IMR-90 (cell line): ENCODE measurements around the gene ISG15. TPM values are rescaled to one million over a fixed set of nuclear protein-coding genes. Genes with fewer than 3 reads are reported as not detected.
"Not testable (repeated sequence)": the region's sequence is repeated elsewhere in the genome, so short reads cannot be mapped to it uniquely, and the experiment has no call there.

Experiments
- ATAC-seq: fragments of 200-7000 bp; cut with Tn5 transposase; 2 replicates; pipeline ENCODE4 v1.9.1; 2020; ENCODE audit warnings: low read depth, mild to moderate bottlenecking, moderate library complexity
- BruUV-seq: library from RNA; stranded (reverse); fragments of 400-500 nt; replicated peaks from 2 replicates; lab custom pipeline; 2021; lab: Mats Ljungman, UMichigan
- CTCF ChIA-PET: fragments of 300-600 bp; formaldehyde crosslinking; extraction: SDS; loops from one replicate; lab custom pipeline; 2021; ENCODE audit warnings: antibody characterized with exemption; lab: Yijun Ruan, JAX
- POLR2A ChIA-PET: fragments of 300-600 bp; sonication (Branson Sonifier 250); formaldehyde crosslinking; loops from one replicate; lab custom pipeline; 2022; ENCODE audit warnings: antibody characterized with exemption; ENCODE audit not compliant: unreplicated experiment; lab: Charles Lee
- DNase-seq: peaks from one replicate; pipeline ENCODE4 v3.0.0; 2013
- H2AFZ ChIP-seq: replicated peaks from 2 replicates; pipeline ENCODE3; 2013; ENCODE audit warnings: low read length, mild to moderate bottlenecking; ENCODE audit not compliant: poor library complexity
- H2AK5ac ChIP-seq: 2 replicates; pipeline ENCODE4 v1.6.1; 2013; ENCODE audit warnings: low read depth, low read length, inconsistent platforms
- H2AK9ac ChIP-seq: replicated peaks from 2 replicates; pipeline ENCODE3; 2013; ENCODE audit warnings: mild to moderate bottlenecking, low read depth, low read length, moderate library complexity; ENCODE audit not compliant: poor library complexity
- H2BK120ac ChIP-seq: 2 replicates; pipeline ENCODE4 v1.6.1; 2013; ENCODE audit warnings: low read depth, low read length, inconsistent platforms
- H2BK15ac ChIP-seq: 3 replicates; pipeline ENCODE4 v1.6.1; 2013; ENCODE audit warnings: low read depth, low read length, inconsistent platforms
- H2BK20ac ChIP-seq: 2 replicates; pipeline ENCODE4 v1.6.1; 2013; ENCODE audit warnings: low read depth, mild to moderate bottlenecking, inconsistent platforms, low read length, moderate library complexity
- H2BK5ac ChIP-seq: 2 replicates; pipeline ENCODE4 v1.6.1; 2013; ENCODE audit warnings: mild to moderate bottlenecking, low read depth, low read length, inconsistent platforms; ENCODE audit not compliant: poor library complexity, severe bottlenecking
- H3K14ac ChIP-seq: replicated peaks from 2 replicates; pipeline ENCODE4 v1.6.1; 2013; ENCODE audit warnings: low read depth, low read length, inconsistent platforms
- H3K18ac ChIP-seq: 2 replicates; pipeline ENCODE4 v1.6.1; 2013; ENCODE audit warnings: low read depth, low read length, control low read depth
- H3K23ac ChIP-seq: 2 replicates; pipeline ENCODE4 v1.6.1; 2013; ENCODE audit warnings: low read depth, low read length, inconsistent platforms
- H3K27ac ChIP-seq: 2 replicates; pipeline ENCODE4 v1.5.1; 2013; ENCODE audit warnings: mild to moderate bottlenecking, control low read depth, low read length; ENCODE audit not compliant: insufficient read depth
- H3K27me3 ChIP-seq: 2 replicates; pipeline ENCODE4 v1.6.1; 2013; ENCODE audit warnings: low read length; ENCODE audit not compliant: control insufficient read depth, insufficient read depth
- H3K36me3 ChIP-seq: 2 replicates; pipeline ENCODE4 v1.6.1; 2013; ENCODE audit warnings: low read length, mixed read lengths; ENCODE audit not compliant: control insufficient read depth, insufficient read depth
- H3K4ac ChIP-seq: 2 replicates; pipeline ENCODE4 v1.6.1; 2013; ENCODE audit warnings: low read depth, low read length, inconsistent platforms
- H3K4me1 ChIP-seq: 2 replicates; pipeline ENCODE4 v1.6.1; 2013; ENCODE audit warnings: low read length, mixed read lengths; ENCODE audit not compliant: control insufficient read depth, insufficient read depth
- H3K4me2 ChIP-seq: 2 replicates; pipeline ENCODE4 v1.6.1; 2013; ENCODE audit warnings: low read depth, mild to moderate bottlenecking, control low read depth, low read length, moderate library complexity
- H3K4me3 ChIP-seq: 2 replicates; pipeline ENCODE4 v1.5.1; 2013; ENCODE audit warnings: low read depth, mild to moderate bottlenecking, control low read depth, low read length, moderate library complexity; ENCODE audit not compliant: insufficient read depth
- H3K56ac ChIP-seq: 2 replicates; pipeline ENCODE4 v1.6.1; 2013; ENCODE audit warnings: low read length, inconsistent platforms; ENCODE audit not compliant: insufficient read depth; ENCODE audit errors: extremely low read depth
- H3K79me1 ChIP-seq, 2 experiments: 2 replicates each; pipeline ENCODE4 v1.6.1; 2013; ENCODE audit warnings: low read length in 2 of 2, inconsistent platforms in 1 of 2, low read depth in 1 of 2
- H3K9ac ChIP-seq: 2 replicates; pipeline ENCODE4 v1.6.1; 2013; ENCODE audit warnings: low read depth, low read length, control low read depth
- H3K9me1 ChIP-seq: 2 replicates; pipeline ENCODE4 v1.6.1; 2013; ENCODE audit warnings: low read length, inconsistent platforms; ENCODE audit not compliant: insufficient read depth
- H3K9me3 ChIP-seq: 2 replicates; pipeline ENCODE4 v1.6.1; 2013; ENCODE audit warnings: low read length; ENCODE audit not compliant: control insufficient read depth, insufficient read depth
- H4K20me1 ChIP-seq: 2 replicates; pipeline ENCODE4 v1.6.1; 2013; ENCODE audit warnings: low read length, inconsistent platforms; ENCODE audit not compliant: insufficient read depth
- H4K5ac ChIP-seq: 2 replicates; pipeline ENCODE4 v1.6.1; 2013; ENCODE audit warnings: mild to moderate bottlenecking, low read depth, low read length, control low read depth
- H4K8ac ChIP-seq, 2 experiments: 2 replicates each; pipeline ENCODE4 v1.6.1; 2013; ENCODE audit warnings: low read depth in 2 of 2, low read length in 2 of 2, control low read depth in 1 of 2, inconsistent platforms in 1 of 2
- H4K91ac ChIP-seq: 2 replicates; pipeline ENCODE4 v1.6.1; 2013; ENCODE audit warnings: low read depth, low read length, inconsistent platforms; ENCODE audit not compliant: insufficient read depth
- CHD1 ChIP-seq: IDR thresholded peaks from 2 replicates; pipeline ENCODE4 v1.6.1; 2012; ENCODE audit warnings: low read depth, low read length, improper control_type of control experiment
- MXI1 ChIP-seq: IDR thresholded peaks from 2 replicates; pipeline ENCODE4 v1.6.1; 2012; ENCODE audit warnings: low read depth, mild to moderate bottlenecking, low read length, moderate library complexity, borderline replicate concordance
- NFE2L2 ChIP-seq: fragments of 150-350 bp; IDR thresholded peaks from 2 replicates; pipeline ENCODE4 v1.6.1; 2016; ENCODE audit warnings: low read depth, mild to moderate bottlenecking, low read length
- POLR2A ChIP-seq: IDR thresholded peaks from 2 replicates; pipeline ENCODE4 v1.6.1; 2012; ENCODE audit warnings: mild to moderate bottlenecking, low read depth, low read length
- RCOR1 ChIP-seq: IDR thresholded peaks from 2 replicates; pipeline ENCODE4 v1.6.1; 2012; ENCODE audit warnings: mild to moderate bottlenecking, low read length, improper control_type of control experiment; ENCODE audit not compliant: insufficient replicate concordance
- USF2 ChIP-seq: fragments of 150-350 bp; IDR thresholded peaks from 2 replicates; pipeline ENCODE4 v1.6.1; 2017; ENCODE audit warnings: mild to moderate bottlenecking, antibody characterized with exemption, low read length, low read depth
- WGBS, 2 experiments: methylation state at CpG; one replicate each; pipeline versions ENCODE4 v1.1.5 to v1.1.7; 2013; ENCODE audit warnings: missing lambda C conversion rate in 2 of 2; ENCODE audit not compliant: insufficient read length in 1 of 2; ENCODE audit errors: extremely low coverage in 2 of 2; 5-methylcytosine and 5-hydroxymethylcytosine counted together
- dilution Hi-C: fragments of 300-500 bp; cut with HindIII; formaldehyde crosslinking; loops from one replicate; pipeline ENCODE4 v1.14.3; 2018; ENCODE audit warnings: low sequenced_read_pairs; ENCODE audit not compliant: unreplicated experiment
- in situ Hi-C: fragments of 300-500 bp; cut with MboI; formaldehyde crosslinking; loops from 3 replicates; pipeline ENCODE4 v1.14.3; 2019; ENCODE audit warnings: low sequenced_read_pairs, inconsistent platforms, mixed read lengths
- intact Hi-C: fragments of 100-400 bp; cut with micrococcal nuclease; formaldehyde crosslinking; loops from 2 replicates; pipeline ENCODE4 v1.10.0; 2022
- polyA plus RNA-seq, 3 experiments: library from polyadenylated mRNA; depleted of rRNA; stranded (reverse); fragments of >200 nt; gene quantifications; 2 replicates each; pipeline ENCODE4 v1.2.3, GENCODE V29; 2012; ENCODE audit warnings: low replicate concordance in 1 of 3
- total RNA-seq: library from RNA; depleted of rRNA; stranded (reverse); fragments of >200 nt; gene quantifications from 2 replicates; pipeline ENCODE4 v1.2.3, GENCODE V29; 2012

ISG15 gene
- total and polyA plus RNA-seq, 2 of the 4 experiments (the other 2 are of a cell fraction) = 99.1 to 105 TPM

DNA sequence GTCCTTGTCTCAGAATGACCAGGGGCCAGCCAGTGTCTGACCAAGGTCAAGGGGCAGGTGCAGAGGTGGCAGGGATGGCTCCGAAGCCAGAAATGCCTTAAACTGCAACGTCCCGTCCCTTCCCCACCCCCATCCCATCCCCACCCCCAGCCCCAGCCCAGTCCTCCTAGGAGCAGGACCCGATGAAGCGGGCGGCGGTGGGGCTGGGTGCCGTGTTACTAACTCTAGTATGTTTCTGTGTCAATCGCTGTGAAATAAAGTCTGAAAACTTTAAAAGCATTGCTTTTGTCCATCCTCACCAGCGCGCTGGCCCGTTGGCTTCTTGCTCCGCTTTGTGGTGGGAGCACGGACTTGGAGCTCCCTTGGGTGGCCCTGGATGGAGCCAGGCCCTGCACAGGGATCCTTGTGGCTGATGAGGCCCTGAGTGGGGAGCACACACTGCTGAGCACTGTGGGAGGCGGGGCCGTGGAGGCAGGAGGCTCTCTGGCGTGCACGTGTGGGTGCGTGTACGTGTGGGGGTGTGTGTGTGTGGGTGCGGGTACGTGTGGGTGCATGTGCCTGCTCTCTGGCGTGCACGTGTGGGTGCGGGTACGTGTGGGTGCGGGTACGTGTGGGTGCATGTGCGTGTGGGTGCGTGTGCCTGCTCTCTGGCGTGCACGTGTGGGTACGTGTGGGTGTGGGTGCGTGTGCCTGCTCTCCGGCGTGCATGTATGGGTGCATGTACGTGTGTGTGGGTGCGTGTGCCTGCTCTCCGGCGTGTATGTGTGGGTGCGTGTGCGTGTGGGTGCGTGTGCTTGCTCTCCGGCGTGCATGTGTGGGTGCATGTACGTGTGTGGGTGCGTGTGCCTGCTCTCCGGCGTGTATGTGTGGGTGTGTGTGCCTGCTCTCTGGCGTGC lies 42.8 kb downstream of the ISG15 start:
- in situ Hi-C loops (no loop called here), dilution Hi-C loops (no loop called here), intact Hi-C loops (loop anchor here (5.0 kb wide), 1 partner anchor 54 kb away; the partner anchor contains the start of gene HES4)
- ChIA-PET POLR2A (no interaction called here), CTCF (no interaction called here)
- Histone ChIP-seq H3K27me3 (peaks cover 4% of the 10 kb centered on the region; the same call in 1 of the 2 replicates), H3K56ac (no peak overlapping the region), H4K5ac (no peak overlapping the region), H3K9me3 (no peaks in the 10 kb centered on the region), H3K4me3 (no peak overlapping the region), H2AK9ac (no peak overlapping the region), H3K79me1 (peaks cover 5 to 9% of the 10 kb centered on the region in 2 experiments; a peak in 2 of 4 replicates), H3K14ac (no peak overlapping the region), H3K4me1 (no peaks in the 10 kb centered on the region; the same call in 1 of the 2 replicates), H3K9ac (no peak overlapping the region), H4K20me1 (peaks cover 6% of the 10 kb centered on the region), H2BK20ac (no peak overlapping the region), H3K27ac (no peak overlapping the region), H4K91ac (no peak overlapping the region), H3K18ac (no peak overlapping the region), H3K9me1 (no peaks in the 10 kb centered on the region), H2BK120ac (no peak overlapping the region), H2AK5ac (no peak overlapping the region), H3K4ac (no peak overlapping the region), H2AFZ (no peak overlapping the region), H2BK15ac (no peak overlapping the region), H4K8ac (no peak overlapping the region), H2BK5ac (no peak overlapping the region), H3K36me3 (peaks cover 42% of the 10 kb centered on the region), H3K4me2 (no peak overlapping the region), H3K23ac (no peak overlapping the region)
- ATAC-seq (no peak), DNase-seq (no peak)
- 97% methylated on average over 38 of the region's 50 CpGs; no CpG with 5 or more reads in 1 of the 2 experiments for WGBS, 2 experiments
- BruUV-seq = no TSS peak
- TF ChIP-seq CHD1 (no peak), POLR2A (no peak), NFE2L2 (no peak), USF2 (no peak), MXI1 (no peak), RCOR1 (no peak)

- H4K8ac ChIP-seq, H3K9me3 ChIP-seq, ATAC-seq, BruUV-seq, H2BK5ac ChIP-seq, H3K27ac ChIP-seq, in situ Hi-C loops, H3K79me1 ChIP-seq, H4K20me1 ChIP-seq, H3K4ac ChIP-seq, H3K4me1 ChIP-seq, H3K9ac ChIP-seq, H3K4me2 ChIP-seq, H3K56ac ChIP-seq, H2AK9ac ChIP-seq, H2BK20ac ChIP-seq, POLR2A ChIA-PET, H2BK120ac ChIP-seq, dilution Hi-C loops, H3K18ac ChIP-seq, DNase-seq, H4K5ac ChIP-seq, H3K14ac ChIP-seq, H3K27me3 ChIP-seq, H3K4me3 ChIP-seq, H3K23ac ChIP-seq, CTCF ChIA-PET, H2AK5ac ChIP-seq, H2AFZ ChIP-seq, H4K91ac ChIP-seq, H2BK15ac ChIP-seq, H3K9me1 ChIP-seq: not testable (repeated sequence)
- H3K36me3 ChIP-seq = peaks cover 27% of the 10 kb centered on the region
- intact Hi-C loops = loop anchor here (5.0 kb wide), 1 partner anchor 55 kb away; the partner anchor contains the start of gene HES4
- WGBS, 2 experiments = 87% methylated on average over 6 of the region's 15 CpGs; no CpG with 5 or more reads in 1 of the 2 experiments
Measured at GRCh38 chr1:1057769-1058087, 44.4 kb downstream of the ISG15 start.
